B cell (primary cell): ENCODE results near the gene PPP1R12B. TPM values are rescaled to one million over a fixed set of nuclear protein-coding genes. Genes with fewer than 3 reads are reported as not detected.
"Not testable (repeated sequence)": the region's sequence is repeated elsewhere in the genome, so short reads cannot be mapped to it uniquely, and the experiment has no call there.

ENCODE experiments used
- ATAC-seq: fragments of 200-7000 bp; cut with Tn5 transposase; one replicate; pipeline ENCODE4 v1.10.0; 2021; ENCODE audit warnings: low read depth, mild to moderate bottlenecking, moderate number of reproducible peaks, moderate library complexity
- CTCF ChIA-PET: fragments of 350-600 bp; sonication (Branson Sonifier 250); formaldehyde crosslinking; loops from one replicate; lab custom pipeline; 2021; ENCODE audit warnings: antibody characterized with exemption, inconsistent platforms; lab: Charles Lee
- POLR2A ChIA-PET: fragments of 350-600 bp; sonication (Branson Sonifier 250); formaldehyde crosslinking; loops from one replicate; lab custom pipeline; 2021; ENCODE audit warnings: antibody characterized with exemption; lab: Charles Lee
- DNase-seq: peaks from one replicate; pipeline ENCODE4 v3.0.0; 2013
- H2AFZ ChIP-seq: 2 replicates; pipeline ENCODE4 v1.6.1; 2012; ENCODE audit warnings: mild to moderate bottlenecking, low read depth, low read length; ENCODE audit not compliant: insufficient read depth, poor library complexity, severe bottlenecking
- H3K27ac ChIP-seq, 2 donors: 1 replicate in 1 of 2; 2 replicates in 1 of 2; pipeline ENCODE4 v1.5.1; 2012 to 2013; ENCODE audit warnings: low read length in 2 of 2, mild to moderate bottlenecking in 2 of 2, moderate library complexity in 1 of 2
- H3K27me3 ChIP-seq, 4 experiments: fragments of 200-600 bp in 1 of 4; sonication (generic) in 1 of 4; replicated peaks in 1 of 4; 1 replicate in 2 of 4; 2 replicates in 2 of 4; pipeline versions ENCODE4 v1.6.1 to v1.7.0; 2013 to 2016; ENCODE audit warnings: low read length in 3 of 4, mild to moderate bottlenecking in 2 of 4, mixed read lengths in 1 of 4, moderate library complexity in 1 of 4; ENCODE audit not compliant: insufficient read depth in 4 of 4, control insufficient read depth in 3 of 4; ENCODE audit errors: control extremely low read depth in 1 of 4
- H3K36me3 ChIP-seq, 2 experiments: replicated peaks in 1 of 2; 1 replicate in 1 of 2; 2 replicates in 1 of 2; pipeline versions ENCODE4 v1.6.1 to v1.7.1; 2013; ENCODE audit warnings: low read length in 1 of 2; ENCODE audit not compliant: insufficient read depth in 2 of 2, control insufficient read depth in 1 of 2; ENCODE audit errors: control extremely low read depth in 1 of 2, extremely low read depth in 1 of 2
- H3K4me1 ChIP-seq, 2 donors: fragments of 200-600 bp in 1 of 2; sonication (generic) in 1 of 2; 1 replicate in 1 of 2; 2 replicates in 1 of 2; pipeline versions ENCODE4 v1.5.1 to v1.6.1; 2013 to 2017; ENCODE audit warnings: low read length in 2 of 2; ENCODE audit not compliant: control insufficient read depth in 2 of 2, insufficient read depth in 2 of 2
- H3K4me2 ChIP-seq: replicated peaks from 2 replicates; pipeline ENCODE3; 2012; ENCODE audit warnings: mild to moderate bottlenecking, low read depth, low read length; ENCODE audit not compliant: poor library complexity, severe bottlenecking
- H3K4me3 ChIP-seq, 5 experiments: fragments of 200-600 bp in 1 of 5; sonication (generic) in 1 of 5; 1 replicate in 3 of 5; 2 replicates in 2 of 5; pipeline versions ENCODE4 v1.5.1 to v1.7.0; 2011 to 2016; ENCODE audit warnings: low read length in 4 of 5, mild to moderate bottlenecking in 4 of 5, low read depth in 2 of 5, control low read depth in 1 of 5, moderate library complexity in 1 of 5; ENCODE audit not compliant: insufficient read depth in 1 of 5; ENCODE audit errors: control extremely low read depth in 1 of 5, extremely low read depth in 1 of 5
- H3K79me2 ChIP-seq: fragments of 200-600 bp; sonication (generic); one replicate; pipeline ENCODE4 v1.6.0; 2016; ENCODE audit warnings: low read length; ENCODE audit not compliant: control insufficient read depth, insufficient read depth
- H3K9ac ChIP-seq: fragments of 200-600 bp; sonication (generic); 2 replicates; pipeline ENCODE4 v1.6.1; 2017; ENCODE audit warnings: mild to moderate bottlenecking, low read length, moderate library complexity
- H3K9me3 ChIP-seq, 3 donors: one replicate each; pipeline versions ENCODE4 v1.6.1 to v1.7.1; 2013; ENCODE audit warnings: low read length in 2 of 3; ENCODE audit not compliant: control insufficient read depth in 2 of 3, insufficient read depth in 1 of 3; ENCODE audit errors: control extremely low read depth in 1 of 3
- H4K20me1 ChIP-seq: 2 replicates; pipeline ENCODE4 v1.6.0; 2012; ENCODE audit warnings: mild to moderate bottlenecking, low read length; ENCODE audit not compliant: insufficient read depth, control insufficient read depth, poor library complexity, severe bottlenecking
- H3K27ac Mint-ChIP-seq: one replicate; pipeline ENCODE4 v1.8.0; 2021; ENCODE audit warnings: mixed read lengths
- H3K27me3 Mint-ChIP-seq: one replicate; pipeline ENCODE4 v1.8.0; 2021; ENCODE audit warnings: mixed read lengths
- H3K4me1 Mint-ChIP-seq: one replicate; pipeline ENCODE4 v1.8.0; 2021; ENCODE audit warnings: mixed read lengths
- H3K4me3 Mint-ChIP-seq: one replicate; pipeline ENCODE4 v1.8.0; 2021; ENCODE audit warnings: mixed read lengths
- H3K9me3 Mint-ChIP-seq: one replicate; pipeline ENCODE4 v1.8.0; 2022; ENCODE audit warnings: mixed read lengths; ENCODE audit not compliant: insufficient read depth
- EZH2 ChIP-seq: IDR thresholded peaks from 2 replicates; pipeline ENCODE4 v1.6.1; 2012; ENCODE audit warnings: borderline replicate concordance, low read depth, mild to moderate bottlenecking, moderate library complexity, low read length; ENCODE audit not compliant: insufficient read depth, poor library complexity, severe bottlenecking
- WGBS: methylation state at CpG from one replicate; pipeline ENCODE4 v1.1.5; 2013; ENCODE audit warnings: missing lambda C conversion rate; ENCODE audit not compliant: insufficient coverage; 5-methylcytosine and 5-hydroxymethylcytosine counted together
- intact Hi-C: fragments of 100-400 bp; cut with micrococcal nuclease; formaldehyde crosslinking; loops from one replicate; pipeline ENCODE4 v1.10.0; 2022
- polyA plus RNA-seq: library from polyadenylated mRNA; depleted of rRNA; stranded (reverse); fragments of >200 nt; gene quantifications from 2 replicates; pipeline ENCODE4 v1.2.3, GENCODE V29; 2012
- total RNA-seq, 2 donors: library from RNA; stranded (reverse); fragments of 120-200 nt in 1 of 2; gene quantifications; 1 replicate in 1 of 2; 2 replicates in 1 of 2; pipeline versions ENCODE4 v1.2.3 to v1.2.4, GENCODE V29; 2013 to 2022
- TF ChIP-seq, protein P1 (sequence below): fragments of 200-600 bp; IDR thresholded peaks from one replicate; pipeline ENCODE4 v1.8.0; 2022; ENCODE audit warnings: antibody characterized with exemption, mild to moderate bottlenecking

The PPP1R12B gene
- total and polyA plus RNA-seq, 2 donors (not counting 1 experiment from before 2014, with no cell fraction given): 7.1 to 49.6 TPM

DNA sequence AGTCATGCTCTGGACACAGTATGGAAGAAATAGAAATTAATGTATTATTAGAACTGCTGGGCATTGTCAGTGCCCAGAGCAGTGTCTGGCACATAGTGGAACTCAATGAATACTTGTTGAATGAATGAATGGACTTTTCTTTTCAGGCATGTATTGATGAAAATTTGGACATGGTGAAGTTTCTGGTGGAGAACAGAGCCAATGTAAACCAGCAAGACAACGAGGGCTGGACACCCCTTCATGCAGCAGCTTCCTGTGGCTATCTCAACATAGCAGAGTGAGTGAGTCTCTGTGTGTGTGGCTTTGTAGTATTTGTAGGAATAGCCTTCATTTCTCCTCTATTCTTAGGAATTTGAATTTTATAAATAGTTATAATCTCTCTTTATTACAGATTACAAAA lies 68.1 kb downstream of the PPP1R12B start:
- H3K9me3 ChIP-seq: no peaks in the 10 kb centered on the region
- DNase-seq (no peak), ATAC-seq (no peak)
- ChIA-PET CTCF (no interaction called here), POLR2A (no interaction called here)
- 100% methylated on average over 1 of the region's 1 CpG for WGBS
- H3K9ac ChIP-seq: no peak overlapping the region
- Mint-ChIP-seq H3K4me3 (no peak overlapping the region), H3K4me1 (no peaks in the 10 kb centered on the region), H3K27me3 (no peaks in the 10 kb centered on the region), H3K9me3 (no peaks in the 10 kb centered on the region), H3K27ac (no peak overlapping the region)
- no peak overlapping the region for H3K4me3 ChIP-seq
- no peaks in the 10 kb centered on the region for H3K36me3 ChIP-seq
- H3K4me2 ChIP-seq: no peak overlapping the region
- TF ChIP-seq, protein P1, sequence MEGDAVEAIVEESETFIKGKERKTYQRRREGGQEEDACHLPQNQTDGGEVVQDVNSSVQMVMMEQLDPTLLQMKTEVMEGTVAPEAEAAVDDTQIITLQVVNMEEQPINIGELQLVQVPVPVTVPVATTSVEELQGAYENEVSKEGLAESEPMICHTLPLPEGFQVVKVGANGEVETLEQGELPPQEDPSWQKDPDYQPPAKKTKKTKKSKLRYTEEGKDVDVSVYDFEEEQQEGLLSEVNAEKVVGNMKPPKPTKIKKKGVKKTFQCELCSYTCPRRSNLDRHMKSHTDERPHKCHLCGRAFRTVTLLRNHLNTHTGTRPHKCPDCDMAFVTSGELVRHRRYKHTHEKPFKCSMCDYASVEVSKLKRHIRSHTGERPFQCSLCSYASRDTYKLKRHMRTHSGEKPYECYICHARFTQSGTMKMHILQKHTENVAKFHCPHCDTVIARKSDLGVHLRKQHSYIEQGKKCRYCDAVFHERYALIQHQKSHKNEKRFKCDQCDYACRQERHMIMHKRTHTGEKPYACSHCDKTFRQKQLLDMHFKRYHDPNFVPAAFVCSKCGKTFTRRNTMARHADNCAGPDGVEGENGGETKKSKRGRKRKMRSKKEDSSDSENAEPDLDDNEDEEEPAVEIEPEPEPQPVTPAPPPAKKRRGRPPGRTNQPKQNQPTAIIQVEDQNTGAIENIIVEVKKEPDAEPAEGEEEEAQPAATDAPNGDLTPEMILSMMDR: no peak
- no peak for TF ChIP-seq EZH2
- H3K27ac ChIP-seq: no peak overlapping the region
- no peak overlapping the region for H2AFZ ChIP-seq
- H4K20me1 ChIP-seq: no peaks in the 10 kb centered on the region
- intact Hi-C loops: no loop called here
- H3K4me1 ChIP-seq: no peaks in the 10 kb centered on the region
- H3K27me3 ChIP-seq: no peaks in the 10 kb centered on the region
- H3K79me2 ChIP-seq: no peaks in the 10 kb centered on the region

DNA sequence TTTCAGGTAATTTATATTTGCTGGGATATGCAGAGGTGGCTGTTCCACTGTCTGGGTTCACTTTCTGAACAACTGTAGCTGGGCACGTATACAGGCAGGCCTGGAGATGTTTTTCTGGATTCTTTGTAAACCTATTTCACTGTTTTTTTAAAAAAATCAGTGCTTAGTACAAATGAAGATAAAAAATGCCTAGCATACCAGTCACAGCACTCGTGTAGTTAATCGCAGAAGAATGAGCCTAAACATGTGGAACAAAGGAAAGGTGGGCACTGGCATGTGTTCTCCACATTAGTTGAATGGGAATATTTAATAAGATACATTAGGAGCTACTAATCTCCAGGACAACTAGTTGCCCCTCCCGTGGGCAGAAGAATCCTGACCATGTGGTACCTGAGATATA lies 68.6 kb downstream of the PPP1R12B start:
- H3K27me3 Mint-ChIP-seq, H3K79me2 ChIP-seq, H3K9me3 ChIP-seq, H3K4me2 ChIP-seq, H3K4me1 Mint-ChIP-seq, DNase-seq, H3K4me3 Mint-ChIP-seq, ATAC-seq, H3K27ac ChIP-seq, H3K27ac Mint-ChIP-seq, H3K9ac ChIP-seq, H3K4me1 ChIP-seq, H3K36me3 ChIP-seq, H3K27me3 ChIP-seq, H2AFZ ChIP-seq, H4K20me1 ChIP-seq, H3K9me3 Mint-ChIP-seq, POLR2A ChIA-PET, CTCF ChIA-PET, H3K4me3 ChIP-seq, intact Hi-C loops: not testable (repeated sequence)
- no CpG with 5 or more reads among the region's 4 CpGs for WGBS

DNA sequence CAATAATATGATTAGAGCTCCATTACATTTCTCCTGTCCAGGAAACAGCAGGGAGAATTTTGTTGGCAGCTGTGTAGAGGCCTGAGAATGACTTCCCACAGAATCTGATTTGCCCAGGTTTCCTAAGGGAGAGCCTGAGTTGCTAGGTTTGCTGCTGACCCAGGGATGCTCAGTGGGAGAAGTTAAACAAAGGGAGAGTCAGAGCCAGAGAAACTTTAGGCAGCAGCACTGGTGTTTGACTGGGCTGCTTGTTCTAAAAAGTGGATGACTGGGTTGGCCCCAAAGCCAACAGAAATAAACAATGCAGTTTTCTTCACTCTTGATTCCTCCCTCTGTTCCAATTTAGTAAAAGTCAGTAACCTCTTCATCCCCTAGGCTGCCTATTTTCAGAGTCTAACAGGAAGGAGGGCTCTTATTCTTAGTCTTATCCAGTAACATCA lies 69.3 kb downstream of the PPP1R12B start:
- H3K27ac Mint-ChIP-seq, H3K4me3 Mint-ChIP-seq, H3K27me3 Mint-ChIP-seq, POLR2A ChIA-PET, H3K36me3 ChIP-seq, H3K4me1 ChIP-seq, H3K9ac ChIP-seq, intact Hi-C loops, H3K9me3 Mint-ChIP-seq, H3K27ac ChIP-seq, DNase-seq, H3K27me3 ChIP-seq, H3K9me3 ChIP-seq, H3K4me3 ChIP-seq, H3K4me1 Mint-ChIP-seq, H4K20me1 ChIP-seq, ATAC-seq, H3K4me2 ChIP-seq, H2AFZ ChIP-seq, H3K79me2 ChIP-seq, CTCF ChIA-PET: not testable (repeated sequence)
